HepG2 (cell line): Measurements from ENCODE around the gene NID1. TPM values are rescaled to one million over a fixed set of nuclear protein-coding genes. Genes with fewer than 3 reads are reported as not detected.
A peak's percentile ranks its signal among the peaks of the same experiment; 100 is the strongest.

Source experiments
- ARID4A ChIP-seq: sonication (generic); formaldehyde crosslinking; IDR thresholded peaks from 2 replicates; pipeline ENCODE4 v1.5.0; 2020; ENCODE audit warnings: mild to moderate bottlenecking, missing genetic modification reagents, borderline replicate concordance
- GZF1 ChIP-seq: sonication (generic); formaldehyde crosslinking; IDR thresholded peaks from 2 replicates; pipeline ENCODE4 v1.5.1; 2020; ENCODE audit warnings: mild to moderate bottlenecking, missing genetic modification reagents
- IRX3 ChIP-seq: sonication (generic); formaldehyde crosslinking; IDR thresholded peaks from 2 replicates; pipeline ENCODE4 v1.8.1; 2023; ENCODE audit warnings: mild to moderate bottlenecking, low read depth, missing genetic modification reagents, borderline replicate concordance
- KAT8 ChIP-seq: IDR thresholded peaks from 2 replicates; pipeline ENCODE4 v1.6.1; 2016; ENCODE audit warnings: missing genetic modification reagents, missing compliant biosample characterization
- KDM2A ChIP-seq: sonication (generic); formaldehyde crosslinking; IDR thresholded peaks from 2 replicates; pipeline ENCODE4 v1.4.0; 2020; ENCODE audit warnings: low read depth, missing genetic modification reagents, borderline replicate concordance
- MLX ChIP-seq: IDR thresholded peaks from 2 replicates; pipeline ENCODE4 v1.6.1; 2016
- POLR2G ChIP-seq: fragments of 200-400 bp; formaldehyde crosslinking; IDR thresholded peaks from 2 replicates; pipeline ENCODE4 v1.6.1; 2018; ENCODE audit warnings: mild to moderate bottlenecking, low read depth, low read length, moderate library complexity
- RFXANK ChIP-seq: IDR thresholded peaks from 2 replicates; pipeline ENCODE4 v1.6.1; 2016
- SP4 ChIP-seq: sonication (generic); formaldehyde crosslinking; IDR thresholded peaks from 2 replicates; pipeline ENCODE4 v1.8.1; 2023; ENCODE audit warnings: mild to moderate bottlenecking, missing genetic modification reagents
- STAG1 ChIP-seq: sonication (generic); formaldehyde crosslinking; IDR thresholded peaks from 2 replicates; pipeline ENCODE4 v1.4.0; 2020; ENCODE audit warnings: missing genetic modification reagents
- SUZ12 ChIP-seq: fragments of 150-350 bp; IDR thresholded peaks from 2 replicates; pipeline ENCODE4 v1.6.1; 2014; ENCODE audit warnings: low read depth, low read length
- TAF1 ChIP-seq: sonication (generic); formaldehyde crosslinking; IDR thresholded peaks from 2 replicates; pipeline ENCODE4 v1.4.0; 2020; ENCODE audit warnings: missing genetic modification reagents
- TIGD3 ChIP-seq: sonication (generic); formaldehyde crosslinking; IDR thresholded peaks from 2 replicates; pipeline ENCODE4 v1.5.1; 2020; ENCODE audit warnings: mild to moderate bottlenecking, missing genetic modification reagents, borderline replicate concordance
- ZBTB37 ChIP-seq: sonication (generic); formaldehyde crosslinking; IDR thresholded peaks from 2 replicates; pipeline ENCODE4 v1.4.0; 2020; ENCODE audit warnings: mild to moderate bottlenecking, missing genetic modification reagents
- ZFP62 ChIP-seq: sonication (generic); formaldehyde crosslinking; IDR thresholded peaks from 2 replicates; pipeline ENCODE4 v1.4.0; 2020; ENCODE audit warnings: missing genetic modification reagents
- ZMAT5 ChIP-seq: sonication (generic); formaldehyde crosslinking; IDR thresholded peaks from 2 replicates; pipeline ENCODE4 v1.5.0; 2020; ENCODE audit warnings: mild to moderate bottlenecking, low read depth, missing genetic modification reagents, borderline replicate concordance
- ZNF24 ChIP-seq: fragments of 450-650 bp; IDR thresholded peaks from 2 replicates; pipeline ENCODE4 v1.6.1; 2017; ENCODE audit warnings: antibody characterized with exemption, mild to moderate bottlenecking
- ZNF34 ChIP-seq: sonication (generic); formaldehyde crosslinking; IDR thresholded peaks from 2 replicates; pipeline ENCODE4 v1.4.0; 2020; ENCODE audit warnings: mild to moderate bottlenecking, missing genetic modification reagents, borderline replicate concordance
- ZNF414 ChIP-seq: sonication (generic); formaldehyde crosslinking; IDR thresholded peaks from 2 replicates; pipeline ENCODE4 v1.5.0; 2020; ENCODE audit warnings: missing genetic modification reagents
- ZNF660 ChIP-seq: sonication (generic); formaldehyde crosslinking; IDR thresholded peaks from 2 replicates; pipeline ENCODE4 v1.5.1; 2020; ENCODE audit warnings: mild to moderate bottlenecking, low read depth, missing genetic modification reagents, borderline replicate concordance
- ZNF841 ChIP-seq: sonication (generic); formaldehyde crosslinking; IDR thresholded peaks from 2 replicates; pipeline ENCODE4 v1.8.1; 2023; ENCODE audit warnings: missing genetic modification reagents, borderline replicate concordance
- polyA plus RNA-seq, 8 experiments: library from polyadenylated mRNA; depleted of rRNA in 3 of 8; stranded (reverse) in 7 of 8; unstranded in 1 of 8; fragments of >200 nt; fragmentation: Illumina TruSeq in 4 of 8; extraction: Trizol in 4 of 8; gene quantifications; 2 replicates each; pipeline versions ENCODE4 v1.2.1 to v1.2.3, GENCODE V29; 2011 to 2016; ENCODE audit warnings: low read depth in 4 of 8, missing spikeins in 1 of 8, mixed read lengths in 1 of 8; ENCODE audit not compliant: insufficient read depth in 1 of 8
- total RNA-seq, 5 experiments: library from RNA; depleted of rRNA; stranded (reverse); fragments of >200 nt; fragmentation: Illumina TruSeq; extraction: Trizol; gene quantifications; 2 replicates each; pipeline ENCODE4 v1.2.3, GENCODE V29; 2016; ENCODE audit warnings: low read depth in 1 of 5

Gene NID1
- total and polyA plus RNA-seq, 2 of the 13 experiments (the other 11 are each of a cell fraction or from before 2014, with no cell fraction given), result 50.2 to 56.1 TPM

- TF ChIP-seq ZBTB37 (CRISPR knock-in tag) (no peak), ZNF660 (CRISPR knock-in tag) (no peak), SUZ12 (no peak), POLR2G (peak; percentile 50), RFXANK (CRISPR knock-in tag) (no peak), TIGD3 (CRISPR knock-in tag) (0 out of 2 replicates have a peak, but pooled peaks have one; percentile 30), STAG1 (CRISPR knock-in tag) (peak; percentile 84), GZF1 (CRISPR knock-in tag) (no peak), ZNF24 (no peak), TAF1 (CRISPR knock-in tag) (peak; percentile 48; the same call in 1 of the 2 replicates), ZNF841 (CRISPR knock-in tag) (no peak), ZMAT5 (no peak), MLX (0 out of 2 replicates have a peak, but pooled peaks have one; percentile 52), ZNF414 (no peak), KDM2A (CRISPR knock-in tag) (no peak), IRX3 (CRISPR knock-in tag) (no peak), ARID4A (peak; percentile 69; the same call in 1 of the 2 replicates), SP4 (CRISPR knock-in tag) (0 out of 2 replicates have a peak, but pooled peaks have one; percentile 22), KAT8 (CRISPR knock-in tag) (0 out of 2 replicates have a peak, but pooled peaks have one; percentile 40), ZFP62 (no peak), ZNF34 (CRISPR knock-in tag) (no peak)
These were observed 93.1 kb downstream of the NID1 start (continued) for GRCh38 chr1:235971571-235972310.
